Thymus (tissue), 11 donors: ENCODE results near the gene CD300LD. TPM values are rescaled to one million over a fixed set of nuclear protein-coding genes. Genes with fewer than 3 reads are reported as not detected.
"Not testable (repeated sequence)": the region's sequence is repeated elsewhere in the genome, so short reads cannot be mapped to it uniquely, and the experiment has no call there.

Experiments used
- DNase-seq, 9 donors: peaks; one replicate each; pipeline ENCODE4 v3.0.0-alpha.2; 2013; ENCODE audit warnings: low spot score in 9 of 9, low read depth in 6 of 9, missing footprints in 1 of 9
- H3K27ac ChIP-seq, 2 donors: one replicate each; pipeline ENCODE4 v1.5.1; 2013; ENCODE audit warnings: control low read depth in 1 of 2, low read depth in 1 of 2, low read length in 1 of 2, mild to moderate bottlenecking in 1 of 2, moderate library complexity in 1 of 2
- H3K27me3 ChIP-seq, 2 donors: one replicate each; pipeline ENCODE4 v1.5.1; 2013; ENCODE audit warnings: low read length in 1 of 2; ENCODE audit not compliant: control insufficient read depth in 2 of 2, insufficient read depth in 1 of 2
- H3K36me3 ChIP-seq, 2 donors: one replicate each; pipeline ENCODE4 v1.5.1; 2013; ENCODE audit warnings: low read length in 1 of 2, mild to moderate bottlenecking in 1 of 2, moderate library complexity in 1 of 2; ENCODE audit not compliant: control insufficient read depth in 2 of 2, insufficient read depth in 2 of 2
- H3K4me1 ChIP-seq, 2 donors: one replicate each; pipeline ENCODE4 v1.5.1; 2013; ENCODE audit warnings: low read length in 2 of 2; ENCODE audit not compliant: control insufficient read depth in 2 of 2, insufficient read depth in 2 of 2
- H3K4me3 ChIP-seq, 2 donors: one replicate each; pipeline ENCODE4 v1.5.1; 2013; ENCODE audit warnings: low read length in 2 of 2, control low read depth in 1 of 2, mild to moderate bottlenecking in 1 of 2
- H3K9me3 ChIP-seq, 2 donors: one replicate each; pipeline ENCODE4 v1.5.1; 2013; ENCODE audit warnings: low read length in 1 of 2, mild to moderate bottlenecking in 1 of 2; ENCODE audit not compliant: control insufficient read depth in 2 of 2, insufficient read depth in 1 of 2
- WGBS: extraction: QIAGEN DNeasy Blood & Tissue Kit; methylation state at CpG from one replicate; pipeline ENCODE4 v1.1.7; 2013; 5-methylcytosine and 5-hydroxymethylcytosine counted together
- polyA plus RNA-seq: library from polyadenylated mRNA; stranded (reverse); fragments of 200-250 nt; gene quantifications from one replicate; pipeline ENCODE4 v1.2.3, GENCODE V29; 2013
- total RNA-seq: library from RNA; stranded (reverse); fragments of 120-200 nt; gene quantifications from one replicate; pipeline ENCODE4 v1.2.4, GENCODE V29; 2013
- donor health status: healthy.

CD300LD gene
- total and polyA plus RNA-seq, 2 donors: 0.16 TPM; not detected in 1

GRCh38 chr17:74585711-74586110 lies 6.4 kb downstream of the CD300LD start:
- no peak overlapping the region for H3K27ac ChIP-seq
- H3K9me3 ChIP-seq: no peaks in the 10 kb centered on the region
- no peak for DNase-seq
- H3K4me3 ChIP-seq: no peak overlapping the region
- no peaks in the 10 kb centered on the region for H3K27me3 ChIP-seq
- H3K36me3 ChIP-seq: no peaks in the 10 kb centered on the region
- 93% methylated on average over 5 of the region's 5 CpGs for WGBS
- no peaks in the 10 kb centered on the region for H3K4me1 ChIP-seq

- peaks cover 0 to 7% of the 10 kb centered on the region in 2 donors for H3K9me3 ChIP-seq
- DNase-seq: no peak
- H3K4me1 ChIP-seq: no peaks in the 10 kb centered on the region
- H3K36me3 ChIP-seq: no peaks in the 10 kb centered on the region
- H3K27ac ChIP-seq: no peak overlapping the region
- no peaks in the 10 kb centered on the region for H3K27me3 ChIP-seq
- H3K4me3 ChIP-seq: no peak overlapping the region
- 90% methylated on average over 14 of the region's 14 CpGs for WGBS
Observed at GRCh38 chr17:74584292-74585060, 7.6 kb downstream of the CD300LD start.

GRCh38 chr17:74582633-74583032 lies 9.4 kb downstream of the CD300LD start:
- Histone ChIP-seq H3K27ac (no peak overlapping the region), H3K36me3 (no peaks in the 10 kb centered on the region), H3K4me3 (no peak overlapping the region), H3K27me3 (no peaks in the 10 kb centered on the region), H3K4me1 (no peaks in the 10 kb centered on the region), H3K9me3 (peaks cover 0 to 7% of the 10 kb centered on the region in 2 donors)
- DNase-seq: no peak
- 95% methylated on average over 10 of the region's 10 CpGs for WGBS

- Histone ChIP-seq H3K4me3 (no peak overlapping the region), H3K36me3 (no peaks in the 10 kb centered on the region), H3K27me3 (peaks cover 0 to 2% of the 10 kb centered on the region in 2 donors), H3K4me1 (no peaks in the 10 kb centered on the region), H3K9me3 (peaks cover 0 to 7% of the 10 kb centered on the region in 2 donors), H3K27ac (no peak overlapping the region)
- WGBS: 39% methylated on average over 7 of the region's 7 CpGs
- no peak for DNase-seq
Observed at GRCh38 chr17:74579900-74580299, 12.2 kb downstream of the CD300LD start.

GRCh38 chr17:74578979-74579378 lies 13.1 kb downstream of the CD300LD start:
- DNase-seq: no peak
- no peaks in the 10 kb centered on the region for H3K4me1 ChIP-seq
- 90% methylated on average over 9 of the region's 9 CpGs for WGBS
- H3K36me3 ChIP-seq: no peaks in the 10 kb centered on the region
- no peak overlapping the region for H3K4me3 ChIP-seq
- H3K9me3 ChIP-seq: peaks cover 0 to 7% of the 10 kb centered on the region in 2 donors
- H3K27ac ChIP-seq: no peak overlapping the region
- H3K27me3 ChIP-seq: peaks cover 0 to 2% of the 10 kb centered on the region in 2 donors

GRCh38 chr17:74574489-74575142 lies 17.5 kb downstream of the CD300LD start:
- H3K4me3 ChIP-seq: no peak overlapping the region
- H3K27ac ChIP-seq: no peak overlapping the region
- no peak for DNase-seq
- H3K36me3 ChIP-seq: no peaks in the 10 kb centered on the region
- peaks cover 0 to 8% of the 10 kb centered on the region in 2 donors for H3K27me3 ChIP-seq
- WGBS: 75% methylated on average over 5 of the region's 5 CpGs
- no peaks in the 10 kb centered on the region for H3K9me3 ChIP-seq
- peaks cover 0 to 2% of the 10 kb centered on the region in 2 donors for H3K4me1 ChIP-seq

GRCh38 chr17:74573635-74574034 lies 18.4 kb downstream of the CD300LD start:
- H3K27me3 ChIP-seq: peaks cover 0 to 14% of the 10 kb centered on the region in 2 donors
- DNase-seq, H3K27ac ChIP-seq, H3K36me3 ChIP-seq, H3K4me3 ChIP-seq, H3K4me1 ChIP-seq, H3K9me3 ChIP-seq: not testable (repeated sequence)

GRCh38 chr17:74573169-74573568 lies 18.9 kb downstream of the CD300LD start:
- DNase-seq: no peak
- H3K4me1 ChIP-seq: peaks cover 0 to 7% of the 10 kb centered on the region in 2 donors
- H3K36me3 ChIP-seq: no peaks in the 10 kb centered on the region
- H3K27ac ChIP-seq: no peak overlapping the region
- H3K9me3 ChIP-seq: no peaks in the 10 kb centered on the region
- no peak overlapping the region for H3K4me3 ChIP-seq
- H3K27me3 ChIP-seq: peaks cover 0 to 14% of the 10 kb centered on the region in 2 donors
- 97% methylated on average over 3 of the region's 3 CpGs for WGBS

- no peak for DNase-seq
- H3K36me3 ChIP-seq: no peaks in the 10 kb centered on the region
- H3K27ac ChIP-seq: no peak overlapping the region
- peaks cover 0 to 9% of the 10 kb centered on the region in 2 donors for H3K4me1 ChIP-seq
- 95% methylated on average over 4 of the region's 4 CpGs for WGBS
- no peak overlapping the region for H3K4me3 ChIP-seq
- no peaks in the 10 kb centered on the region for H3K9me3 ChIP-seq
- peaks cover 0 to 19% of the 10 kb centered on the region in 2 donors for H3K27me3 ChIP-seq
Observed at GRCh38 chr17:74571621-74572270, 20.3 kb downstream of the CD300LD start.
